Osteocyte (in vitro differentiated cells): Measurements from ENCODE around the gene PCAT6. TPM values are rescaled to one million over a fixed set of nuclear protein-coding genes. Genes with fewer than 3 reads are reported as not detected.

Experiments
- DNase-seq: peaks from one replicate; pipeline ENCODE4 v3.0.0; 2021; ENCODE audit warnings: mixed read lengths; ENCODE audit not compliant: unreplicated experiment; ENCODE audit errors: extremely low spot score
- H3K27ac Mint-ChIP-seq: one replicate; pipeline ENCODE4 v1.8.0; 2021; ENCODE audit warnings: mild to moderate bottlenecking, mixed read lengths; ENCODE audit not compliant: unreplicated experiment
- H3K27me3 Mint-ChIP-seq: one replicate; pipeline ENCODE4 v1.8.0; 2021; ENCODE audit warnings: mixed read lengths; ENCODE audit not compliant: unreplicated experiment
- H3K36me3 Mint-ChIP-seq: one replicate; pipeline ENCODE4 v1.8.0; 2021; ENCODE audit warnings: mixed read lengths; ENCODE audit not compliant: unreplicated experiment
- H3K4me1 Mint-ChIP-seq: one replicate; pipeline ENCODE4 v1.8.0; 2021; ENCODE audit warnings: mixed read lengths; ENCODE audit not compliant: unreplicated experiment
- H3K4me3 Mint-ChIP-seq: one replicate; pipeline ENCODE4 v1.8.0; 2021; ENCODE audit warnings: mild to moderate bottlenecking, moderate library complexity, mixed read lengths; ENCODE audit not compliant: unreplicated experiment
- H3K9me3 Mint-ChIP-seq: one replicate; pipeline ENCODE4 v1.8.0; 2021; ENCODE audit warnings: mixed read lengths; ENCODE audit not compliant: unreplicated experiment
- CTCF ChIP-seq: fragments of 200-600 bp; sonication (generic); IDR thresholded peaks from 2 replicates; pipeline ENCODE4 v1.5.0; 2021; ENCODE audit warnings: antibody characterized with exemption, mild to moderate bottlenecking, moderate library complexity
- total RNA-seq: library from RNA; stranded (reverse); gene quantifications from 2 replicates; pipeline ENCODE4 v1.2.1, GENCODE V29; 2021

Gene PCAT6
- total RNA-seq, 1 donor from 2014 or later = 3.8 TPM

- Mint-ChIP-seq H3K4me1 (no peaks in the 10 kb centered on the region), H3K27ac (no peak overlapping the region), H3K36me3 (no peaks in the 10 kb centered on the region), H3K4me3 (no peak overlapping the region), H3K27me3 (peaks cover 40% of the 10 kb centered on the region), H3K9me3 (no peaks in the 10 kb centered on the region)
- no peak for DNase-seq
- no peak for TF ChIP-seq CTCF
Observed at GRCh38 chr1:202835548-202836072, 24.9 kb downstream of the PCAT6 start.

GRCh38 chr1:202836623-202837403 lies 26.1 kb downstream of the PCAT6 start:
- TF ChIP-seq CTCF = no peak
- H3K4me1 Mint-ChIP-seq = no peaks in the 10 kb centered on the region
- no peak overlapping the region for H3K4me3 Mint-ChIP-seq
- no peak overlapping the region for H3K27ac Mint-ChIP-seq
- H3K27me3 Mint-ChIP-seq = peaks cover 30% of the 10 kb centered on the region
- no peak for DNase-seq
- H3K9me3 Mint-ChIP-seq = no peaks in the 10 kb centered on the region
- no peaks in the 10 kb centered on the region for H3K36me3 Mint-ChIP-seq

DNA sequence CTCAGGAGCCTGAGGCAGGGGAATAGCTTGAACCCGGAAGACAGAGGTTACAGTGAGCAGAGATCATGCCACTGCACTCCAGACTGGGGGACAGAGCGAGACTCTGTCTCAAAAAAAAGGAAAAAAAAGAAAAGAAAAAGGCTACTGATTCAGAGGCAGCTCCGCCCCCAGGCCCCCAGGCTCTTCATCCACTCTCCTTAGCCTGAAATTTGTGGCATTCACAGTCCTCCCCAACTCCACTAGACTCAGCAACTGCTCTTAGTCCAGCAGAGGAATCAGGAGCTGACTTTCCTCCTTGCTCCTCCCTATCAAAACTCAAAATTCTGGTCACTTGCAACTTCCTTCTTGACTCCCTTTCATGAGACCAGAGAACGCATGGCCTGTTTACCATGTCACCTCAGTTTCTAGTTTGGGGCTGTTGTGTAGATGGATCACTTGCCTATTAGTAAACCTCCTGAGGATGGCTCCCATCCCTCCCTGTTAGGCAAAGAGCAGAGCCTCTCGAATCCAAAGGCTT lies 27.1 kb downstream of the PCAT6 start:
- Mint-ChIP-seq H3K27ac (no peak overlapping the region), H3K9me3 (no peaks in the 10 kb centered on the region)
- no peak for TF ChIP-seq CTCF

DNA sequence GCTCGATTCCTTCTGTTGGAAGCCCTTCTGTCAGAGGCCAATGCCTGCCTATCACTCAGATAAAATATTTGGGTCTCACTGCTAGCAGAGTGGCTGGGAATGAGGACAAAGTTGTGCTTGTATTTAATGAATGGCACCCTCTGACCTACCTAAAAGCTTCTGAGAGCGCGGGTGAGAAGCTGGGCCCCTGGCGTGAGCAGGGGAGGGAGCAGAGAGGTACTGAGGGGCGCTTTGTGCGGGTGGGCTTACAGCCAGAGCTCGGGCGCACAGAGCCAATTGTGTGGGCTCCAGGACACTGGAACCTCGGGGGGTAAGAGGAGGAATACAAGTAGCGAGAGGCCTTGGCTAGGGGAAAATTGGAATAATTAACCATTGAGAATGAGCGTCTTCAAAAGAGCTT lies 32.3 kb downstream of the PCAT6 start:
- no peak for TF ChIP-seq CTCF
- DNase-seq = no peak
- Mint-ChIP-seq H3K27ac (no peak overlapping the region), H3K27me3 (peaks cover under 1% of the 10 kb centered on the region), H3K4me1 (no peaks in the 10 kb centered on the region), H3K9me3 (no peaks in the 10 kb centered on the region), H3K36me3 (no peaks in the 10 kb centered on the region), H3K4me3 (no peak overlapping the region)

More for the DNA sequence above, 27.1 kb downstream of the PCAT6 start:
- Mint-ChIP-seq H3K27me3 (peaks cover 27% of the 10 kb centered on the region), H3K4me1 (no peaks in the 10 kb centered on the region), H3K36me3 (no peaks in the 10 kb centered on the region), H3K4me3 (no peak overlapping the region)
- DNase-seq = no peak

DNA sequence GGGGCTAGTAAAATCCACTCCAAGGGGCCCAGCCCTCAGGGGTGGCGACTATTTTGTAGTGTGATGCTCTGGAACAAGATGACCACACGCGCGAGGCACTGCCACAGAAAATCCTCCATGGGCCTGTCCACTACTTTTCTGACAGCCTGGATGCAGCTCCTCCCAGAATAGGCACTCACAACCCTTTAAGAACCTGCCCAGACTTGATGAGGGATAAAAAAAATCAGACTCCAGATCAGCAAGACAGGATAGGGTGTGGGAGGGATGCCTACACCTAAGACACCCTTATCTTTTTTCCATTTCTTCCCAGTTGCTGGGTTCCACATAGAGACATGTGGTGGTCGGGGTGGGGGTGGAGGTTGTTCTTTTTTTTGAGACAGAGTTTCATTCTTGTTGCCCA lies 33.5 kb downstream of the PCAT6 start:
- Mint-ChIP-seq H3K9me3 (no peaks in the 10 kb centered on the region), H3K4me1 (no peaks in the 10 kb centered on the region), H3K27me3 (no peaks in the 10 kb centered on the region), H3K36me3 (no peaks in the 10 kb centered on the region), H3K27ac (no peak overlapping the region), H3K4me3 (no peak overlapping the region)
- no peak for DNase-seq
- no peak for TF ChIP-seq CTCF
